NCI-H1092 treated with DMSO at 0.1 percent for 48 hours (cell line): Measurements from ENCODE around the gene PLEKHG2.
"Not testable (repeated sequence)": the region's sequence is repeated elsewhere in the genome, so short reads cannot be mapped to it uniquely, and the experiment has no call there.

Experiments used
- DNase-seq: peaks from one replicate; lab custom pipeline; 2025; lab: John Stamatoyannopoulos, UW

The PLEKHG2 gene

GRCh38 chr19:39412100-39412866, at the start of gene PLEKHG2:
Gene PLEKHG2, plus strand, starts transcription at chr19:39412669. Its CDS starts 1,418 bp downstream, at chr19:39414087.
- peak; percentile 97 for DNase-seq

- no peak for DNase-seq
These were observed 49.5 kb upstream of the PLEKHG2 start for GRCh38 chr19:39362682-39363657.

GRCh38 chr19:39363901-39364457, 48.5 kb upstream of the PLEKHG2 start:
- no peak for DNase-seq

GRCh38 chr19:39365531-39365930, 46.9 kb upstream of the PLEKHG2 start:
- no peak for DNase-seq

GRCh38 chr19:39369200-39369599, 43.3 kb upstream of the PLEKHG2 start:
- DNase-seq = no peak

GRCh38 chr19:39370735-39371134, 41.7 kb upstream of the PLEKHG2 start:
- DNase-seq = no peak

GRCh38 chr19:39372047-39372802, 40.2 kb upstream of the PLEKHG2 start:
- no peak for DNase-seq

- no peak for DNase-seq
These were observed 39.5 kb upstream of the PLEKHG2 start for GRCh38 chr19:39372941-39373340.

- DNase-seq = no peak
These were observed 36.5 kb upstream of the PLEKHG2 start for GRCh38 chr19:39375929-39376328.

- no peak for DNase-seq
These were observed 34.8 kb upstream of the PLEKHG2 start for GRCh38 chr19:39377373-39378362.

GRCh38 chr19:39379366-39379765, 33.1 kb upstream of the PLEKHG2 start:
- DNase-seq = not testable (repeated sequence)

- DNase-seq = no peak
These were observed 32.5 kb upstream of the PLEKHG2 start for GRCh38 chr19:39379865-39380396.

GRCh38 chr19:39380521-39381502, 31.7 kb upstream of the PLEKHG2 start:
- DNase-seq = no peak

GRCh38 chr19:39381910-39382611, 30.4 kb upstream of the PLEKHG2 start:
- DNase-seq = no peak

GRCh38 chr19:39382991-39383828, 29.3 kb upstream of the PLEKHG2 start:
- DNase-seq = no peak

GRCh38 chr19:39384839-39385568, 27.5 kb upstream of the PLEKHG2 start:
- no peak for DNase-seq
